GM23338 (cell line): ENCODE results near the gene DFFB. TPM values are rescaled to one million over a fixed set of nuclear protein-coding genes. Genes with fewer than 3 reads are reported as not detected.

ENCODE experiments used
- ATAC-seq: fragments of 200-7000 bp; cut with Tn5 transposase; 3 replicates; pipeline ENCODE4 v1.9.1; 2020
- DNase-seq: peaks from one replicate; pipeline ENCODE4 v3.0.0-alpha.2; 2015; ENCODE audit warnings: low spot score
- H2AFZ ChIP-seq: fragments of 200-600 bp; sonication (generic); 2 replicates; pipeline ENCODE4 v1.8.0; 2016; ENCODE audit warnings: antibody characterized with exemption, mild to moderate bottlenecking, moderate library complexity
- H3F3A ChIP-seq: fragments of 200-600 bp; sonication (generic); replicated peaks from 2 replicates; pipeline ENCODE4 v1.8.0; 2017; ENCODE audit warnings: antibody characterized with exemption, mixed run types, low read depth
- H3K27ac ChIP-seq: fragments of 200-600 bp; sonication (generic); 2 replicates; pipeline ENCODE4 v1.6.1; 2016; ENCODE audit warnings: low read depth
- H3K27me3 ChIP-seq: fragments of 200-600 bp; sonication (generic); 2 replicates; pipeline ENCODE4 v1.8.0; 2016; ENCODE audit warnings: mild to moderate bottlenecking, mixed run types, moderate library complexity; ENCODE audit not compliant: insufficient read depth
- H3K36me3 ChIP-seq: fragments of 200-600 bp; sonication (generic); 2 replicates; pipeline ENCODE4 v1.8.0; 2016; ENCODE audit warnings: mild to moderate bottlenecking; ENCODE audit not compliant: insufficient read depth
- H3K4me1 ChIP-seq: fragments of 200-600 bp; sonication (generic); 2 replicates; pipeline ENCODE4 v1.8.0; 2016; ENCODE audit warnings: mild to moderate bottlenecking, moderate library complexity; ENCODE audit not compliant: insufficient read depth
- H3K4me2 ChIP-seq: fragments of 200-600 bp; sonication (generic); 2 replicates; pipeline ENCODE4 v1.7.1; 2017; ENCODE audit warnings: mixed run types
- H3K4me3 ChIP-seq: fragments of 200-600 bp; sonication (generic); 2 replicates; pipeline ENCODE4 v1.6.1; 2016; ENCODE audit warnings: mixed run types
- H3K79me2 ChIP-seq: fragments of 200-600 bp; sonication (generic); replicated peaks from 2 replicates; pipeline ENCODE4 v1.8.0; 2017; ENCODE audit warnings: mild to moderate bottlenecking; ENCODE audit not compliant: insufficient read depth
- H3K9me2 ChIP-seq: fragments of 200-600 bp; sonication (generic); 2 replicates; pipeline ENCODE4 v1.8.0; 2017; ENCODE audit not compliant: insufficient read depth
- H4K20me1 ChIP-seq: fragments of 200-600 bp; sonication (generic); replicated peaks from 2 replicates; pipeline ENCODE4 v1.8.0; 2017; ENCODE audit warnings: mild to moderate bottlenecking; ENCODE audit not compliant: insufficient read depth
- H3K27ac Mint-ChIP-seq: 2 replicates; pipeline ENCODE4 v1.8.0; 2020; ENCODE audit warnings: inconsistent platforms, mild to moderate bottlenecking, moderate library complexity, mixed read lengths
- H3K27me3 Mint-ChIP-seq: 3 replicates; pipeline ENCODE4 v1.8.0; 2022; ENCODE audit warnings: low read depth, mild to moderate bottlenecking, moderate library complexity, mixed read lengths, inconsistent platforms; ENCODE audit not compliant: insufficient read depth, poor library complexity
- H3K36me3 Mint-ChIP-seq: 3 replicates; pipeline ENCODE4 v1.8.0; 2021; ENCODE audit warnings: low read depth, mild to moderate bottlenecking, inconsistent platforms, moderate library complexity, mixed read lengths
- H3K4me1 Mint-ChIP-seq: 3 replicates; pipeline ENCODE4 v1.8.0; 2020; ENCODE audit warnings: mild to moderate bottlenecking, inconsistent platforms, mixed read lengths
- H3K4me3 Mint-ChIP-seq: 3 replicates; pipeline ENCODE4 v1.8.0; 2021; ENCODE audit warnings: moderate library complexity, mild to moderate bottlenecking, inconsistent platforms, mixed read lengths
- H3K9me3 Mint-ChIP-seq: 3 replicates; pipeline ENCODE4 v1.8.0; 2020; ENCODE audit warnings: moderate library complexity, mild to moderate bottlenecking, inconsistent platforms, mixed read lengths
- EZH2 ChIP-seq: fragments of 200-600 bp; sonication (generic); IDR thresholded peaks from one replicate; pipeline ENCODE4 v1.8.0; 2017; ENCODE audit warnings: antibody characterized with exemption, mild to moderate bottlenecking, low read depth; ENCODE audit not compliant: unreplicated experiment
- EZH2phosphoT487 ChIP-seq: fragments of 200-600 bp; sonication (generic); IDR thresholded peaks from one replicate; pipeline ENCODE4 v1.8.1; 2018; ENCODE audit warnings: antibody characterized with exemption; ENCODE audit not compliant: unreplicated experiment
- JUNB ChIP-seq: IDR thresholded peaks from one replicate; pipeline ENCODE4 v1.6.1; 2016; ENCODE audit warnings: antibody characterized with exemption; ENCODE audit not compliant: unreplicated experiment
- NANOG ChIP-seq: IDR thresholded peaks from 2 replicates; pipeline ENCODE4 v1.6.1; 2016; ENCODE audit warnings: antibody characterized with exemption, borderline replicate concordance
- POLR2AphosphoS5 ChIP-seq: IDR thresholded peaks from 2 replicates; pipeline ENCODE4 v1.6.1; 2016; ENCODE audit warnings: antibody characterized with exemption, low read depth
- polyA plus RNA-seq: library from polyadenylated mRNA; unstranded; fragments of >200 nt; fragmentation: Nextera tagmentation; extraction: Ambion mirVana; gene quantifications from 2 replicates; pipeline ENCODE4 v1.2.1, GENCODE V29; 2016
- total RNA-seq: library from RNA; depleted of rRNA; stranded (reverse); fragments of >200 nt; shearing (Covaris generic); gene quantifications from 2 replicates; pipeline ENCODE4 v1.2.3, GENCODE V29; 2014
- TF ChIP-seq, protein P1 (sequence below): IDR thresholded peaks from 2 replicates; pipeline ENCODE4 v1.6.1; 2016; ENCODE audit warnings: antibody characterized with exemption
- TF ChIP-seq, protein P2 (sequence below): fragments of 250-450 bp; sonication (Bioruptor Pico); IDR thresholded peaks from 2 replicates; pipeline ENCODE4 v1.5.0; 2020; ENCODE audit warnings: mild to moderate bottlenecking, moderate library complexity
- TF ChIP-seq, protein P3 (sequence below), 2 experiments: fragments of 200-600 bp in 1 of 2; sonication (generic) in 1 of 2; conservative IDR thresholded peaks; 2 replicates each; pipeline versions ENCODE4 v1.5.1 to v1.6.1; 2016 to 2017; ENCODE audit warnings: antibody characterized with exemption in 2 of 2, low read depth in 2 of 2, mild to moderate bottlenecking in 2 of 2, moderate library complexity in 1 of 2

The DFFB gene
- total and polyA plus RNA-seq, 2 experiments from 2014 or later, result 6.5 to 18.1 TPM

DNA sequence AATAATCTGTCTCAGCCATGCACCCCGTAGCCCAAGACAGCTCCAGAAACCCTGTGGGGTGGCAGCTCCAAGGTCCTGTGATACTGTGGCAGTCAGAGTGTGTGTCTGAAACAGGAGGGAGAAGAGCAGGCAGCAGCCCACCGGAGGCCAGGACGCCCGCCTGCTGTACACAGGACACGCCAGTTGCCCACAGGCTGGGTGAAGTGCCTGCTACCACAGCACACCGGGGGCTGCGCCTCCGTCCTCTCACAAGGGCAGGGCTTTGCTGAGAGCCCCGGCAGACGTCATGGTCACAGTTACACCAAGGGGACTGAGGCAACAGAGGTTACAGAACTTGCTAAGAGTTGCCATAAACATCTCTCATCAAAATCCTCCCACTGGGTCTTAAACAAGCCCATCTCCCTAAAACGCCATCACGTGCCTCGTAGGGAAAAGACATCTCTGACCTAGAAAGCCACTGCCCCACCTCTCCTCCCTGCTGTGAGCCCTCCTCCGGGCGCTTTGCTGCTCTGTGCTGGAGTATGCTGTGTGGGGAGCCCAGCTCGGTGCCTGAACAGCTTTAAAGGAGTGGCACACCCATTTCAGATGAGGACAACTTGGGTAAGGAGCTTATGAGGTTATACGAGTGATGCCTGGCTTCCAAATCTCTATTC lies 37.5 kb downstream of the DFFB start:
- peaks cover 9% of the 10 kb centered on the region; the same call in 1 of the 3 replicates for H3K4me1 Mint-ChIP-seq
- Histone ChIP-seq H4K20me1 (peaks cover 17% of the 10 kb centered on the region; the same call in 1 of the 2 replicates), H3K27me3 (no peaks in the 10 kb centered on the region), H3F3A (peaks cover 2% of the 10 kb centered on the region; the same call in 1 of the 2 replicates), H3K4me3 (no peak overlapping the region), H3K9me2 (no peaks in the 10 kb centered on the region), H3K27ac (no peak overlapping the region), H2AFZ (no peak overlapping the region), H3K79me2 (peaks cover 66% of the 10 kb centered on the region), H3K4me2 (no peak overlapping the region), H3K4me1 (0 out of 2 replicates have a peak, but pooled peaks cover 4% of the 10 kb centered on the region), H3K36me3 (peaks cover 10% of the 10 kb centered on the region)
- H3K36me3 Mint-ChIP-seq, result peaks cover 28% of the 10 kb centered on the region
- no peak overlapping the region for H3K27ac Mint-ChIP-seq
- TF ChIP-seq EZH2phosphoT487, result no peak
- no peak for TF ChIP-seq JUNB
- TF ChIP-seq POLR2AphosphoS5, result no peak
- peaks cover 11% of the 10 kb centered on the region; the same call in 2 of the 3 replicates for H3K9me3 Mint-ChIP-seq
- ATAC-seq, result no peak
- H3K27me3 Mint-ChIP-seq, result peaks cover 10% of the 10 kb centered on the region
- DNase-seq, result no peak
- no peak overlapping the region for H3K4me3 Mint-ChIP-seq

DNA sequence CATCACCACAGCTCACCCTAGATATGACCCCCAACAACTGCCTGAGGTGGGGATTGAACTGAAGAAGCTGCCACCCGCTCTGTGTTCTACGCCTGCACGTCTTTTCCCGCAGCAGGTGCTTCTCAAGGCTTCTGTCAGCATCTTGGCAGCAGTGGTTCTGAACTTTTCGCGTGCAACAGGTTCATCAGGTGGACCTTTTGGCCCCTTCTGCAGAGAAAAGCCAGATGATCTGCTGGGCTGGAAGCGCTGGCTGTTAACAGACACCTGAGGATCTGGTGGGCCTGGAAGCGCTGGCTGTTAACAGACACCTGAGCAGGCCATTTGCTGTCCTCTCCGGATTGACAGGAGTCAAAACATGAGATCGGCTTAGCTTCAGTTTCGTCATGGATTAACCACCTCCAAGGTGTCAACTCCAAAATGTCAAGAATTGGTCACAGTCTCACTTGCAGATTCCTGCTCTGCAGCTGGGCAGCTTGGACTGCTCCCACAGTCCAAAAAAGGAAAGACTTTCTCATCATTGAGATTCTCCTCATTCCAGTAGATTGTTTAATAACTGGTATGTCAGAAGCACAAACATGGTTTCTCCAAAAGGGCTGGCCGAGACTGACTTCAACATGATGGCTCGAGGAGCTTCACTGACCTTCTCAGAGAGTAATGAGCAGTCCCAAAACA lies 38.1 kb downstream of the DFFB start:
- Mint-ChIP-seq H3K4me3 (no peak overlapping the region), H3K4me1 (peaks cover 9% of the 10 kb centered on the region; the same call in 1 of the 3 replicates), H3K27me3 (peaks cover 8% of the 10 kb centered on the region), H3K27ac (no peak overlapping the region), H3K36me3 (peaks cover 21% of the 10 kb centered on the region), H3K9me3 (peaks cover 11% of the 10 kb centered on the region; the same call in 2 of the 3 replicates)
- Histone ChIP-seq H3K36me3 (peaks cover 4% of the 10 kb centered on the region; the same call in 1 of the 2 replicates), H2AFZ (no peak overlapping the region), H3F3A (peaks cover 3% of the 10 kb centered on the region; the same call in 1 of the 2 replicates), H4K20me1 (peaks cover 17% of the 10 kb centered on the region; the same call in 1 of the 2 replicates), H3K27ac (no peak overlapping the region), H3K4me3 (no peak overlapping the region), H3K79me2 (peaks cover 66% of the 10 kb centered on the region), H3K4me2 (no peak overlapping the region), H3K9me2 (no peaks in the 10 kb centered on the region), H3K4me1 (0 out of 2 replicates have a peak, but pooled peaks cover 4% of the 10 kb centered on the region), H3K27me3 (no peaks in the 10 kb centered on the region)
- ATAC-seq, result no peak
- no peak for DNase-seq
- TF ChIP-seq, protein P1, sequence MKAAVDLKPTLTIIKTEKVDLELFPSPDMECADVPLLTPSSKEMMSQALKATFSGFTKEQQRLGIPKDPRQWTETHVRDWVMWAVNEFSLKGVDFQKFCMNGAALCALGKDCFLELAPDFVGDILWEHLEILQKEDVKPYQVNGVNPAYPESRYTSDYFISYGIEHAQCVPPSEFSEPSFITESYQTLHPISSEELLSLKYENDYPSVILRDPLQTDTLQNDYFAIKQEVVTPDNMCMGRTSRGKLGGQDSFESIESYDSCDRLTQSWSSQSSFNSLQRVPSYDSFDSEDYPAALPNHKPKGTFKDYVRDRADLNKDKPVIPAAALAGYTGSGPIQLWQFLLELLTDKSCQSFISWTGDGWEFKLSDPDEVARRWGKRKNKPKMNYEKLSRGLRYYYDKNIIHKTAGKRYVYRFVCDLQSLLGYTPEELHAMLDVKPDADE, result no peak
- TF ChIP-seq, protein P2, sequence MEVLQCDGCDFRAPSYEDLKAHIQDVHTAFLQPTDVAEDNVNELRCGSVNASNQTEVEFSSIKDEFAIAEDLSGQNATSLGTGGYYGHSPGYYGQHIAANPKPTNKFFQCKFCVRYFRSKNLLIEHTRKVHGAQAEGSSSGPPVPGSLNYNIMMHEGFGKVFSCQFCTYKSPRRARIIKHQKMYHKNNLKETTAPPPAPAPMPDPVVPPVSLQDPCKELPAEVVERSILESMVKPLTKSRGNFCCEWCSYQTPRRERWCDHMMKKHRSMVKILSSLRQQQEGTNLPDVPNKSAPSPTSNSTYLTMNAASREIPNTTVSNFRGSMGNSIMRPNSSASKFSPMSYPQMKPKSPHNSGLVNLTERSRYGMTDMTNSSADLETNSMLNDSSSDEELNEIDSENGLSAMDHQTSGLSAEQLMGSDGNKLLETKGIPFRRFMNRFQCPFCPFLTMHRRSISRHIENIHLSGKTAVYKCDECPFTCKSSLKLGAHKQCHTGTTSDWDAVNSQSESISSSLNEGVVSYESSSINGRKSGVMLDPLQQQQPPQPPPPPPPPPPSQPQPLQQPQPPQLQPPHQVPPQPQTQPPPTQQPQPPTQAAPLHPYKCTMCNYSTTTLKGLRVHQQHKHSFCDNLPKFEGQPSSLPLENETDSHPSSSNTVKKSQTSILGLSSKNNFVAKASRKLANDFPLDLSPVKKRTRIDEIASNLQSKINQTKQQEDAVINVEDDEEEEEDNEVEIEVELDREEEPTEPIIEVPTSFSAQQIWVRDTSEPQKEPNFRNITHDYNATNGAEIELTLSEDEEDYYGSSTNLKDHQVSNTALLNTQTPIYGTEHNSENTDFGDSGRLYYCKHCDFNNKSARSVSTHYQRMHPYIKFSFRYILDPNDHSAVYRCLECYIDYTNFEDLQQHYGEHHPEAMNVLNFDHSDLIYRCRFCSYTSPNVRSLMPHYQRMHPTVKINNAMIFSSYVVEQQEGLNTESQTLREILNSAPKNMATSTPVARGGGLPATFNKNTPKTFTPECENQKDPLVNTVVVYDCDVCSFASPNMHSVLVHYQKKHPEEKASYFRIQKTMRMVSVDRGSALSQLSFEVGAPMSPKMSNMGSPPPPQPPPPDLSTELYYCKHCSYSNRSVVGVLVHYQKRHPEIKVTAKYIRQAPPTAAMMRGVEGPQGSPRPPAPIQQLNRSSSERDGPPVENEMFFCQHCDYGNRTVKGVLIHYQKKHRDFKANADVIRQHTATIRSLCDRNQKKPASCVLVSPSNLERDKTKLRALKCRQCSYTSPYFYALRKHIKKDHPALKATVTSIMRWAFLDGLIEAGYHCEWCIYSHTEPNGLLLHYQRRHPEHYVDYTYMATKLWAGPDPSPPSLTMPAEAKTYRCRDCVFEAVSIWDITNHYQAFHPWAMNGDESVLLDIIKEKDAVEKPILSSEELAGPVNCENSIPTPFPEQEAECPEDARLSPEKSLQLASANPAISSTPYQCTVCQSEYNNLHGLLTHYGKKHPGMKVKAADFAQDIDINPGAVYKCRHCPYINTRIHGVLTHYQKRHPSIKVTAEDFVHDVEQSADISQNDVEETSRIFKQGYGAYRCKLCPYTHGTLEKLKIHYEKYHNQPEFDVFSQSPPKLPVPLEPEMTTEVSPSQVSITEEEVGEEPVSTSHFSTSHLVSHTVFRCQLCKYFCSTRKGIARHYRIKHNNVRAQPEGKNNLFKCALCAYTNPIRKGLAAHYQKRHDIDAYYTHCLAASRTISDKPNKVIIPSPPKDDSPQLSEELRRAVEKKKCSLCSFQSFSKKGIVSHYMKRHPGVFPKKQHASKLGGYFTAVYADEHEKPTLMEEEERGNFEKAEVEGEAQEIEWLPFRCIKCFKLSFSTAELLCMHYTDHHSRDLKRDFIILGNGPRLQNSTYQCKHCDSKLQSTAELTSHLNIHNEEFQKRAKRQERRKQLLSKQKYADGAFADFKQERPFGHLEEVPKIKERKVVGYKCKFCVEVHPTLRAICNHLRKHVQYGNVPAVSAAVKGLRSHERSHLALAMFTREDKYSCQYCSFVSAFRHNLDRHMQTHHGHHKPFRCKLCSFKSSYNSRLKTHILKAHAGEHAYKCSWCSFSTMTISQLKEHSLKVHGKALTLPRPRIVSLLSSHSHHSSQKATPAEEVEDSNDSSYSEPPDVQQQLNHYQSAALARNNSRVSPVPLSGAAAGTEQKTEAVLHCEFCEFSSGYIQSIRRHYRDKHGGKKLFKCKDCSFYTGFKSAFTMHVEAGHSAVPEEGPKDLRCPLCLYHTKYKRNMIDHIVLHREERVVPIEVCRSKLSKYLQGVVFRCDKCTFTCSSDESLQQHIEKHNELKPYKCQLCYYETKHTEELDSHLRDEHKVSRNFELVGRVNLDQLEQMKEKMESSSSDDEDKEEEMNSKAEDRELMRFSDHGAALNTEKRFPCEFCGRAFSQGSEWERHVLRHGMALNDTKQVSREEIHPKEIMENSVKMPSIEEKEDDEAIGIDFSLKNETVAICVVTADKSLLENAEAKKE (CRISPR knock-in tag), result no peak
- TF ChIP-seq JUNB, result no peak
- TF ChIP-seq NANOG, result no peak
- no peak for TF ChIP-seq EZH2
- TF ChIP-seq, protein P3, sequence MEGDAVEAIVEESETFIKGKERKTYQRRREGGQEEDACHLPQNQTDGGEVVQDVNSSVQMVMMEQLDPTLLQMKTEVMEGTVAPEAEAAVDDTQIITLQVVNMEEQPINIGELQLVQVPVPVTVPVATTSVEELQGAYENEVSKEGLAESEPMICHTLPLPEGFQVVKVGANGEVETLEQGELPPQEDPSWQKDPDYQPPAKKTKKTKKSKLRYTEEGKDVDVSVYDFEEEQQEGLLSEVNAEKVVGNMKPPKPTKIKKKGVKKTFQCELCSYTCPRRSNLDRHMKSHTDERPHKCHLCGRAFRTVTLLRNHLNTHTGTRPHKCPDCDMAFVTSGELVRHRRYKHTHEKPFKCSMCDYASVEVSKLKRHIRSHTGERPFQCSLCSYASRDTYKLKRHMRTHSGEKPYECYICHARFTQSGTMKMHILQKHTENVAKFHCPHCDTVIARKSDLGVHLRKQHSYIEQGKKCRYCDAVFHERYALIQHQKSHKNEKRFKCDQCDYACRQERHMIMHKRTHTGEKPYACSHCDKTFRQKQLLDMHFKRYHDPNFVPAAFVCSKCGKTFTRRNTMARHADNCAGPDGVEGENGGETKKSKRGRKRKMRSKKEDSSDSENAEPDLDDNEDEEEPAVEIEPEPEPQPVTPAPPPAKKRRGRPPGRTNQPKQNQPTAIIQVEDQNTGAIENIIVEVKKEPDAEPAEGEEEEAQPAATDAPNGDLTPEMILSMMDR (conservative IDR thresholded peaks at IDR 0.05; ENCODE audit: low read depth in 2 of 2), result no peak
